ENCODE results near the gene ADCY2. TPM values are rescaled to one million over a fixed set of nuclear protein-coding genes. Genes with fewer than 3 reads are reported as not detected.

The ADCY2 gene
- polyA plus RNA-seq, 1 experiment: not detected

DNA sequence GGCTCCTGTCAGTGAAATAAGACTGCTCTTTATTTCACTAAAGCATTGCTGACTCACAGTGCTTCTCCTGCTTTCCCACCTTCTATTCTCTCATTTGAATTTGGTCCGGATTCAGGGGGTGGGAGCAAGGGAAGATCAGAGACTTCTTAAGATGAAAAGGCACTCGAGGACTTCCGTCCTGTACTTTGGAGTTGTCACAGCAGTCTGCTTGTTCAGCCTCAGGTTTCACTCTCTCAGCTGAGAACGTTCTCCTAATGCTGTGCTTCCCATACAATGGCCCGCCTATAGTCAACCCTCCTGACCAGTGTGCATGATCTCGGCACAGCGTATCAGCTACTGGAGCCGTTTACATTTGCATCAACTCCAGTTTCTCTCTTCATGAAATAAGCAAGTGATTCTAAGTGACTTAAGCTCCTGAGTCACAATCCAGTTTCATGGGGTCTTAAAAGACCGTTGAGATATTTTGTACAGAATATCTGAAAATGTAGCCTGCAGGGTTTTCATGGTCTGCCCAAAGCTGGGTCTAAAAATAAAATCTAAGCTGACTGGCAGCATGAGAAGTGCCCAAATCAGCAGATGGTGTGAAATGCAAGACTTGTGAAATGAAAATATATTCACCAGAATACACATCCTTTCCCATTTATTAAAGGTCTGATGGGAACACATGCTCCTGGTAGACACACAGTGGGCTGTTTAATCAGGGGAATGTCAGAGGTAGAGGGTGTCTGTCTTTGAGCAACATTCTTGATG is 145.0 kb downstream of the ADCY2 start:
- H3K4me3 ChIP-seq (ENCODE audit: low read depth, low read length): no peak overlapping the region
- ChIA-PET CTCF (no interaction called here), POLR2A (no interaction called here)
- H3K27ac ChIP-seq (ENCODE audit: low read depth, low read length): no peak overlapping the region
- DNase-seq (ENCODE audit: low read depth, low spot score): no peak
- no peak for TF ChIP-seq CTCF (IDR thresholded peaks at IDR 0.05; ENCODE audit: low read depth, low read length)
- H3K9me3 ChIP-seq (ENCODE audit: control insufficient read depth, insufficient read depth, low read length): peaks cover 32% of the 10 kb centered on the region
- no peaks in the 10 kb centered on the region for H3K27me3 ChIP-seq (ENCODE audit: control insufficient read depth, insufficient read depth, low read length)

GRCh38 chr5:7541898-7542297 is 146.0 kb downstream of the ADCY2 start:
- Histone ChIP-seq H3K9me3 (ENCODE audit: control insufficient read depth, insufficient read depth, low read length) (peaks cover 35% of the 10 kb centered on the region), H3K27ac (ENCODE audit: low read depth, low read length) (no peak overlapping the region), H3K4me3 (ENCODE audit: low read depth, low read length) (no peak overlapping the region), H3K27me3 (ENCODE audit: control insufficient read depth, insufficient read depth, low read length) (no peaks in the 10 kb centered on the region)
- no peak for TF ChIP-seq CTCF (IDR thresholded peaks at IDR 0.05; ENCODE audit: low read depth, low read length)
- DNase-seq (ENCODE audit: low read depth, low spot score): no peak
- POLR2A ChIA-PET: no interaction called here
- CTCF ChIA-PET: no interaction called here

DNA sequence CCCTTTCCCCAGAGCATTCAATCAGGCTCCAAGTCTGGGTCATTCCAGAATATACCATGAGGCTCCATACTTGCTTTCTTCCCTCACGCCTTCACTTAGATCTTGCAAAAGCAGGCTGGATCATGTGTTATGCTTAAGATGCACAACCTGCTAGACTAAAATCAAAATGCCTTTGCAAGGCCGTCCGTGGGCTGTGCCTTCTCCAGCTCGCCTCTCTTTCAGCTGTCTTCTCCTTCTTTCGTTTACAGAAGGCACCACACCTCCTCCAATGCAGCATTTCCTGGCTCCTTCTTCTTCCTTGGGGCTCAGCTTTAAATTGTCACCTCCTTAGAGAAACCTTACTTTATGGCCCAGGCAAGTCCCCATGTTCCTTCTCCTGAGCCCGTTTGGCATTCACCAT is 150.6 kb downstream of the ADCY2 start:
- no peaks in the 10 kb centered on the region for H3K27me3 ChIP-seq (ENCODE audit: control insufficient read depth, insufficient read depth, low read length)
- H3K9me3 ChIP-seq (ENCODE audit: control insufficient read depth, insufficient read depth, low read length): peaks cover 43% of the 10 kb centered on the region
- CTCF ChIA-PET: no interaction called here
- no peak overlapping the region for H3K27ac ChIP-seq (ENCODE audit: low read depth, low read length)
- POLR2A ChIA-PET: no interaction called here
- DNase-seq (ENCODE audit: low read depth, low spot score): no peak
- TF ChIP-seq CTCF (IDR thresholded peaks at IDR 0.05; ENCODE audit: low read depth, low read length): no peak
- H3K4me3 ChIP-seq (ENCODE audit: low read depth, low read length): no peak overlapping the region

DNA sequence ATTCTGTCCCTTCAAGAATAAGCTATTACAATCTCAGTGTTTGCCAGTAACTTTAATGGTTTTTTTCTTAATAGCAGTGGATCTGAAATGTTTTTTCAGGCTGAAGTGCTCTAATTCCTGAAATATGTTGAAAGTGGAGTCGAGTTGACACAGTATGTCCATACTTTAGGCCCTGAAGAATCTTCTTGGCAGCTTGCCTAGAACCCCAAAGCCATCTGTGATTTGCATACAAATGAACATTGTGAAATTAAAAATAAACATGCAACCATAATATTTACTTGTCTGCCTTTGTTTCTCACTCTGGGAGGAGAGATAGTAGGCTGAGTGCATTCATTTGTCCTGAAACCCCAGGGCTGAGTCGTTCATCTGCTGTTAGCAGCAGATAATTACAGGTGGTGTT is 152.7 kb downstream of the ADCY2 start:
- CTCF ChIA-PET: no interaction called here
- DNase-seq (ENCODE audit: low read depth, low spot score): no peak
- no peaks in the 10 kb centered on the region for H3K27me3 ChIP-seq (ENCODE audit: control insufficient read depth, insufficient read depth, low read length)
- peaks cover 49% of the 10 kb centered on the region for H3K9me3 ChIP-seq (ENCODE audit: control insufficient read depth, insufficient read depth, low read length)
- POLR2A ChIA-PET: no interaction called here
- no peak overlapping the region for H3K4me3 ChIP-seq (ENCODE audit: low read depth, low read length)
- H3K27ac ChIP-seq (ENCODE audit: low read depth, low read length): no peak overlapping the region
- no peak for TF ChIP-seq CTCF (IDR thresholded peaks at IDR 0.05; ENCODE audit: low read depth, low read length)

DNA sequence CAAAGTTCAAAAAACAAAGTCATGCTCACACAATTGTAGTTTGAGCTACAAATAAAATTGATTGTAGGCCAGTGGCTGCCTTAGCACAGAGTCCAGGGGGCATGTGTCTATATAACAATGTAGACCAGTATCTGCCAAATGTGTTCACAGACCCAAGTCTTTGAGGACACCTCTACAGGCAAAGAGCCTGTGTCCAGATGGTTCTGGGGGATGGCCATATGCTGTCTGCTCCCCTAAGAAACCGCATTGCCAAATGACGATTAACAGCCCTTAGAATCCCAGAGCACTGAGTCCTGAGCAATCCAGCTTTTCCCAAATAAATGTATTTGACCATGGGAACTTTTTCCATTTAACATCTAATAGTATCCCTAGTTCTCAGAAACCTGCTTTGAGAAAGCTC is 169.6 kb downstream of the ADCY2 start:
- no peak overlapping the region for H3K27ac ChIP-seq (ENCODE audit: low read depth, low read length)
- CTCF ChIA-PET: no interaction called here
- H3K27me3 ChIP-seq (ENCODE audit: control insufficient read depth, insufficient read depth, low read length): no peaks in the 10 kb centered on the region
- POLR2A ChIA-PET: no interaction called here
- no peak for TF ChIP-seq CTCF (IDR thresholded peaks at IDR 0.05; ENCODE audit: low read depth, low read length)
- H3K4me3 ChIP-seq (ENCODE audit: low read depth, low read length): no peak overlapping the region
- DNase-seq (ENCODE audit: low read depth, low spot score): no peak
- peaks cover 8% of the 10 kb centered on the region; the same call in 1 of the 2 replicates for H3K9me3 ChIP-seq (ENCODE audit: control insufficient read depth, insufficient read depth, low read length)
